HG03097 (cell line): ENCODE data around the gene SDR39U1.

Experiments used
- ATAC-seq: cut with Tn5 transposase; IDR thresholded peaks from one replicate; pipeline ENCODE4 v1.9.1; 2021; ENCODE audit not compliant: unreplicated experiment, low FRiP score

The SDR39U1 gene

GRCh38 chr14:24392325-24393091 is 50.1 kb downstream of the SDR39U1 start:
- no peak for ATAC-seq

GRCh38 chr14:24390701-24391468 is 51.7 kb downstream of the SDR39U1 start:
- no peak for ATAC-seq
